Anterior cingulate cortex (tissue), 58 donors: ENCODE results near the gene FAM3D.

ENCODE experiments used
- DNase-seq, 58 donors: peaks; one replicate each; lab custom pipeline; 2025; lab: John Stamatoyannopoulos, UW

FAM3D gene

DNA sequence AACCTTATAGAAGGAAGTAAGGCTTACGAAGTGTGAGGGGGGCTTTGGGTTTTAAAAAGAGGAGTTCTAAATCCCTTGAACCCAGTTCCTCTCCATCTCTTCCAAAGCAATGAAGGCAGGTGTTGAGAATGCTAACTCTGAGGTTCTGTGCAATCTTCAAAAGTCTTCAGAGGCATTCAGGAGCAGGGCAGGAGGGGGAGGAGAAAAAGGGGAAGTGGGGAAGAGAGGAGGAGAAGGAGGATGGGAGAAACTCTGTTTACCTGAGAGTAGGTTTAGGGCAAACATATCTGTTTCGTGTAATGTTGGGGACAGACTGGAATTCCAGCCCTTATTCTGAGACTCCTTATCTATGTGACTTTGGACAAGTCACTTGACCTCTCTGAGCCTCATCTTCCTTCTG lies 36.9 kb downstream of the FAM3D start:
- no peak for DNase-seq

GRCh38 chr3:58628823-58629562 lies 37.6 kb downstream of the FAM3D start:
- peak in 4 of 58 donors; percentile 1 to 38 (median 7) for DNase-seq

- no peak for DNase-seq
Measured at GRCh38 chr3:58627941-58628340, 38.6 kb downstream of the FAM3D start.

GRCh38 chr3:58627570-58627885 lies 39.0 kb downstream of the FAM3D start:
- peak in 41 of 58 donors; percentile 4 to 67 (median 27) for DNase-seq

DNA sequence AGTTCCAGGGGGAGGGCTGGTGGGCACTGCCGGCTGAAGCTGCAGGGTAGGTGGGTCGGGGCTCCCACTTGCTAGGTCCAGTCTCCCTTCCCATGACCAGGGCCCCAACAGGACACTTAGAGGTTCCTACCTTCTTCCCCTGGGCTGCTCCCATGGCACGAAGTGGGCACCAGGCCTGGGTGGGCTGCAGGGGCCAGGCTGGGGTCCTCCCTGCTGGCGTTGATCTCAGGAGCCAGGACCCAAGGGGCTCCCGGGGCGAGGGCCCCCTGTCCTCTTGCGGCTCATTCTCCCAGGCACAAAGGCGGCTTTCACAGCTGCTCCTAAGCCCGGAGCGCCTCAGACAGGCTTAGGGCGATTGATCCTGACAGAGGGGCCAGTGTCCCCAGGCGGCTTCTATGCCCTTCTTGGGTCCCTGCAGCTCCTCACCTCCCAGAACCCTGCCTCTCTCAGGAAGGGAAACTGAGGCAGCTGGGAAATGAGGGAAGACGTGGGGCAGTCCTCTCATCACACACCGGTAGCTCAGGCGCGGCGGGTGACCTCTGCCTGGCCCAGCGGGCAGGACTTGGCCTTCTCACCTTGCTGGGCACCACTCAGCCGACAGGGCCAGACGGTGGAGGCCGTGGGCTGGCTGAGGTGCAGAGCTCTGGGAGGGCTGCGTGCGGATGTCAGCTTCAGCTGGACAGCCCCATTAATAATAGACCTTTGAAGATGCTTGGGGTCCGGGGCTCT lies 39.6 kb downstream of the FAM3D start:
- DNase-seq, result peak in 1 of 58 donors; percentile 10

DNA sequence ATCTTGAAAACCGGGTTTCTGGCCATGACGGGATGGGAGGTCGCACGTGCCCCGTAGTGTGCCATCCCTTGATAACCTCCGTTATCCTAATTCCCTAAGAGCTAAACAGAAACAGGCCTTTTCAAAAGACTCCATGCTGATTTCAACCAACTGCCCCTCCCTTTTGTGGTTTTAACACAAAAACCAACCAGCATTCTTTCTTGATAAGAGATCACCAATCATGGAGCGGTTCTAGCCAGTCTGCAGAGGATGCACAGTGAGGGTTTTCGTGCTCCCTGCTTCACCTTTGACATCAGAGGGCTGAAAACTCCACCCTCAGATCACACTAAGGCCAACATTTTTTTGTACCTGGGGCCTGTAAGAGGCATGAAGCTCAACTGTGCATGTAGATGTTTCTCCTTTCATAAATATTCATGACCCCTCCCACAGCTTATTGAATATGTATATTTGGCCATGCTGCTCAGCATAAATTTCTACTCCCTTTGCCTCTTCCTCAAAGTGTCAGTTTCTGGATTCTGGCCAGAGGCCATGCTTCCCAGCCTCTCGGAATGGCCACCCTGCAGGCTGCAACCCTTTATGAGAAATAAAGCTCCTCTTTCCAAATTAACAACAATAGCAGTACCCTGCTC lies 41.3 kb downstream of the FAM3D start:
- no peak for DNase-seq

DNA sequence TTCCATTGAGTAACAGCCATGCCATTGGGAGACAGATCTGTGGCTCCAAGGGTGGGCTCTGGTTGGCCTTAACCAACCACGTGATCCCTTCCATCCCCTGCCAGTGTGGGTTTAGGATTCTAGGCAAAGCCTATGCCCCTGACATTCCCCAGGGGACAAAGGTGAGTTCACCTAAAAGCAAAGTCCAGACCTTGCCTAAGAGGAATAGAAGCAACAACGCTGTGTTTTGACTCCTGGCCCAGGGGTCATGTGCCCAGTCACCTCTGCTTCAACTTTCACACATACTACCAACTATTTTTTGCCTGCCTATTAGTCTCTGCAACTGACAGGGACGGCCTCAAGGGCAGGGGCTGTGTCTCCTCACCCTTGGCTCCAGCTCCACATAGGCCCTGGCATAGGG lies 42.0 kb downstream of the FAM3D start:
- DNase-seq, result no peak

DNA sequence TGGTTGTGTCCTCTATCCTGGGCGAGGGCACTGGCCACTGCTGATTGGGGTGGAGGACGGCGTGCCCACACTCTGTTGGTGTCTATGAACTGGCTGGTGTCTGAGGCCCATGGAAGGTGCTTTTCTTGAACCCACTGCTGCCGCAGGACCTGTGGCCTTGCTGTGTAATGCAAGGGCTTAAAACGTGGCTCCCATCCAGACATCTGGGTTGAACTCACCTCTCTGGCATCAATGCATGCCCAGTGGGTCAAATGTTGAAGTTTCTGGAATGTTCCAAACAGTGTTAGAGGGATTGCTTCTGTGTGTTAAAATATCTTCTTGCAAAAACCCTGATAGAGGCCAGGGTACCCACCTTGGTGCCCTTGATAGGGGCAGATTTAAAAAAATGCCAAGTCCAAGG lies 42.6 kb downstream of the FAM3D start:
- DNase-seq, result no peak

GRCh38 chr3:58623478-58623877 lies 43.1 kb downstream of the FAM3D start:
- no peak for DNase-seq

GRCh38 chr3:58622892-58623291 lies 43.7 kb downstream of the FAM3D start:
- DNase-seq, result no peak

- DNase-seq, result no peak
Measured at GRCh38 chr3:58622436-58622835, 44.1 kb downstream of the FAM3D start.

GRCh38 chr3:58621086-58621830 lies 45.3 kb downstream of the FAM3D start:
- no peak for DNase-seq

- no peak for DNase-seq
Measured at GRCh38 chr3:58620421-58620820, 46.2 kb downstream of the FAM3D start.

- peak in 2 of 58 donors; percentile 9 to 11 for DNase-seq
Measured at GRCh38 chr3:58617338-58617761, 49.2 kb downstream of the FAM3D start.

- DNase-seq, result no peak
Measured at GRCh38 chr3:58613236-58614132, 53.1 kb downstream of the FAM3D start.

DNA sequence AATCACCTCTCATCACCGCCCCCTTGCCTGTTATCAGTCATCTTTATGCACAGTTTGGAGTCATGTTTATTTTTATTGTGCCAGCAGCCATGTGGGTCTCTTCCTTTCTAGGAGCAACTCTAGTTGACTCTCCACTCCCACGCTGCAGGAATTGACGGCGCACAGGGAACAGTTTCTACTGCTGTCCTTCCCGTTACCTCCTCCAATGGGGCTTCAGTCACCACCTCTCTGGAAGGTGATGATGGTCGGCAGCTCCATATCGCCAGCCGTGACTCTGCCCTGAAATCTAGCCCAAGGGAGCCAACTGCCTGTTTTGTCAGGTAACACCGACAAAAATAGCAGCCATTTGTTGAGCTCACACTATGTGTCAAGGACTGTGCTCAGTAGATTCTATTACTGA lies 53.7 kb downstream of the FAM3D start:
- no peak for DNase-seq

DNA sequence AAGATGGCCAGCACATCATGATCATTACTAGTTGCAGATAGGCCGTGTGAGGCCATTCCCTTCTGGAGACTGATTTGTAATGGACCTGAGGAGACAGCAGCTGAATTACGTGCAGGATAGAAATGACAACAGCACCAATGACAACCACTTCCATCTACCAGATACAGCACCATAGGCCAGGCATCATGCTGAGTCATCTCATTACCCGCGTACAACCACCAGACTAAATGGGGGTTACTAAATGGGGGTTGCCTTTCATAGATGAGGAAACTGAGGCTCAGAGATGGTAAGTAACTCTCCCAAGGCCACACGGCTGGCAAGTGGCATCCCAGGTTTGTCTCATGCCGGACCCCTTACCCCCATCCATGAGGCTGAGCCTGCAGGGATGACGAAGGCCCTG lies 56.6 kb downstream of the FAM3D start:
- DNase-seq, result no peak

- DNase-seq, result peak in 48 of 58 donors; percentile 8 to 80 (median 53)
Measured at GRCh38 chr3:58608648-58609047, 57.9 kb downstream of the FAM3D start.

DNA sequence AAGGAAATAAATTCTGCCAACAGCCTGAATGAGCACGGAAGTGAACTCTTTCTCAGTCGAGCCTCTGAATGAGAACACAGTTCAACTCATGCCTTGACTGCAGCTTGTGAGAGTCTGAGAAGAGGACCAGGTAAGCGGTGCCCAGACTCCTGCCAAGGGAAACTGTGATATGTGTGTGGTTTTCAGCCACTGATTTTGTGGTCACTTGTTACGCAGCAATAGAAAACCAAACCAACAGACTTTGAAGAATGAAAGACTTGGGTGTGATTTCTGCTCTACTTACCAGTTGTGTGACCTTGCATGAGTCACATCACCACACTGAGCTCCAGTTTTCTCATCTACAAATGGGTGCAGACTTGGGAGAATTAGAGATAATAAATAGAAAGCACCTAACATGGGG lies 58.8 kb downstream of the FAM3D start:
- DNase-seq, result no peak

GRCh38 chr3:58606693-58607092 lies 59.9 kb downstream of the FAM3D start:
- no peak for DNase-seq
